Effector memory CD8-positive, alpha-beta T cell (primary cell): ENCODE data around the gene SPECC1L.
A peak's percentile ranks its signal among the peaks of the same experiment; 100 is the strongest.
"Not testable (repeated sequence)": the region's sequence is repeated elsewhere in the genome, so short reads cannot be mapped to it uniquely, and the experiment has no call there.

Experiments
- ATAC-seq: fragments of 150-1000 bp; cut with Tn5 transposase; replicated peaks from 2 replicates; pipeline ENCODE4 v1.10.0; 2021; ENCODE audit warnings: mild to moderate bottlenecking, moderate library complexity
- DNase-seq, 3 experiments: peaks; one replicate each; pipeline ENCODE4 v3.0.0; 2021
- H3K27ac Mint-ChIP-seq, 2 donors: one replicate each; pipeline ENCODE4 v1.8.0; 2022; ENCODE audit warnings: mild to moderate bottlenecking in 2 of 2, mixed read lengths in 2 of 2, moderate library complexity in 2 of 2
- H3K27me3 Mint-ChIP-seq, 2 donors: one replicate each; pipeline ENCODE4 v1.8.0; 2022; ENCODE audit warnings: mixed read lengths in 2 of 2
- H3K36me3 Mint-ChIP-seq: one replicate; pipeline ENCODE4 v1.8.0; 2022; ENCODE audit warnings: mild to moderate bottlenecking, moderate library complexity, mixed read lengths; ENCODE audit not compliant: insufficient read depth
- H3K4me1 Mint-ChIP-seq, 2 donors: one replicate each; pipeline ENCODE4 v1.8.0; 2022; ENCODE audit warnings: low read depth in 2 of 2, mixed read lengths in 2 of 2
- H3K4me3 Mint-ChIP-seq, 2 donors: one replicate each; pipeline ENCODE4 v1.8.0; 2022; ENCODE audit warnings: mild to moderate bottlenecking in 2 of 2, mixed read lengths in 2 of 2, moderate library complexity in 2 of 2
- H3K9me3 Mint-ChIP-seq, 2 donors: one replicate each; pipeline ENCODE4 v1.8.0; 2022; ENCODE audit warnings: mixed read lengths in 2 of 2

Gene SPECC1L

GRCh38 chr22:24238101-24238694 is 32.4 kb upstream of the SPECC1L start:
- not testable (repeated sequence) for H3K27ac Mint-ChIP-seq, H3K27me3 Mint-ChIP-seq, ATAC-seq, H3K9me3 Mint-ChIP-seq, H3K4me3 Mint-ChIP-seq, DNase-seq, H3K36me3 Mint-ChIP-seq
- peaks cover 10 to 13% of the 10 kb centered on the region in 2 donors for H3K4me1 Mint-ChIP-seq

GRCh38 chr22:24240381-24240780 is 30.2 kb upstream of the SPECC1L start:
- peaks cover 18 to 19% of the 10 kb centered on the region in 2 donors for H3K4me1 Mint-ChIP-seq
- no peak for DNase-seq
- no peak overlapping the region for H3K27ac Mint-ChIP-seq
- no peak overlapping the region for H3K4me3 Mint-ChIP-seq
- no peaks in the 10 kb centered on the region for H3K36me3 Mint-ChIP-seq
- H3K27me3 Mint-ChIP-seq: no peaks in the 10 kb centered on the region
- H3K9me3 Mint-ChIP-seq: no peaks in the 10 kb centered on the region
- ATAC-seq: no peak

- not testable (repeated sequence) for DNase-seq, H3K36me3 Mint-ChIP-seq, H3K9me3 Mint-ChIP-seq, H3K4me3 Mint-ChIP-seq, ATAC-seq, H3K27me3 Mint-ChIP-seq
- peak overlapping the region in 1 of 2 donors; percentile 86 for H3K27ac Mint-ChIP-seq
- peaks cover 18 to 19% of the 10 kb centered on the region in 2 donors for H3K4me1 Mint-ChIP-seq
Measured at GRCh38 chr22:24240985-24241692, 29.5 kb upstream of the SPECC1L start.

GRCh38 chr22:24243417-24243816 is 27.2 kb upstream of the SPECC1L start:
- not testable (repeated sequence) for DNase-seq, H3K27me3 Mint-ChIP-seq, ATAC-seq, H3K9me3 Mint-ChIP-seq, H3K36me3 Mint-ChIP-seq
- H3K4me3 Mint-ChIP-seq: peak overlapping the region; percentile 65 to 79
- peaks cover 18 to 19% of the 10 kb centered on the region in 2 donors for H3K4me1 Mint-ChIP-seq
- H3K27ac Mint-ChIP-seq: peak overlapping the region in 1 of 2 donors; percentile 81

- Mint-ChIP-seq H3K4me3 (peak overlapping the region in 1 of 2 donors; percentile 27), H3K4me1 (peaks cover 18 to 19% of the 10 kb centered on the region in 2 donors), H3K27me3 (no peaks in the 10 kb centered on the region), H3K27ac (peak overlapping the region in 1 of 2 donors; percentile 74), H3K9me3 (no peaks in the 10 kb centered on the region), H3K36me3 (no peaks in the 10 kb centered on the region)
- ATAC-seq: no peak
- no peak for DNase-seq
Measured at GRCh38 chr22:24244144-24244787, 26.4 kb upstream of the SPECC1L start.

- ATAC-seq, DNase-seq, H3K9me3 Mint-ChIP-seq, H3K27me3 Mint-ChIP-seq, H3K36me3 Mint-ChIP-seq: not testable (repeated sequence)
- H3K27ac Mint-ChIP-seq: peak within 1 kb of the TSS in 1 of 2 donors; percentile 74
- peaks cover 18 to 19% of the 10 kb centered on the region in 2 donors for H3K4me1 Mint-ChIP-seq
- H3K4me3 Mint-ChIP-seq: peak within 1 kb of the TSS in 1 of 2 donors; percentile 27
Measured at GRCh38 chr22:24245030-24245431, 25.6 kb upstream of the SPECC1L start, which contains the start of gene GGT5. GGT5 (minus strand) TSS chr22:24245082; CDS start chr22:24244725, 357 bp downstream.

GRCh38 chr22:24245584-24246561 is 24.8 kb upstream of the SPECC1L start:
- not testable (repeated sequence) for DNase-seq, H3K36me3 Mint-ChIP-seq, H3K27ac Mint-ChIP-seq, H3K4me3 Mint-ChIP-seq, H3K9me3 Mint-ChIP-seq, ATAC-seq, H3K27me3 Mint-ChIP-seq
- H3K4me1 Mint-ChIP-seq: peaks cover 18 to 19% of the 10 kb centered on the region in 2 donors

- H3K4me3 Mint-ChIP-seq: no peak overlapping the region
- H3K4me1 Mint-ChIP-seq: peaks cover 17 to 18% of the 10 kb centered on the region in 2 donors
- peak overlapping the region in 1 of 2 donors; percentile 8 for H3K27ac Mint-ChIP-seq
- H3K9me3 Mint-ChIP-seq: no peaks in the 10 kb centered on the region
- H3K36me3 Mint-ChIP-seq: no peaks in the 10 kb centered on the region
- DNase-seq (no peak), ATAC-seq (no peak)
- no peaks in the 10 kb centered on the region for H3K27me3 Mint-ChIP-seq
Measured at GRCh38 chr22:24247011-24247507, 23.6 kb upstream of the SPECC1L start.

- peak; percentile 66 for ATAC-seq
- Mint-ChIP-seq H3K9me3 (no peaks in the 10 kb centered on the region), H3K27me3 (no peaks in the 10 kb centered on the region), H3K36me3 (no peaks in the 10 kb centered on the region), H3K27ac (peak overlapping the region in 1 of 2 donors; percentile 8), H3K4me1 (peaks cover 11 to 13% of the 10 kb centered on the region in 2 donors), H3K4me3 (no peak overlapping the region)
- peak; percentile 32 to 37 (median 36) for DNase-seq
Measured at GRCh38 chr22:24247564-24248344, 22.9 kb upstream of the SPECC1L start.

- not testable (repeated sequence) for H3K4me3 Mint-ChIP-seq, H3K27me3 Mint-ChIP-seq, H3K36me3 Mint-ChIP-seq, DNase-seq, H3K4me1 Mint-ChIP-seq, H3K9me3 Mint-ChIP-seq, ATAC-seq, H3K27ac Mint-ChIP-seq
Measured at GRCh38 chr22:24248611-24249010, 22.0 kb upstream of the SPECC1L start.

GRCh38 chr22:24249413-24249812 is 21.2 kb upstream of the SPECC1L start:
- not testable (repeated sequence) for H3K36me3 Mint-ChIP-seq, H3K27ac Mint-ChIP-seq, H3K9me3 Mint-ChIP-seq, H3K4me1 Mint-ChIP-seq, H3K27me3 Mint-ChIP-seq, DNase-seq, ATAC-seq, H3K4me3 Mint-ChIP-seq

GRCh38 chr22:24251286-24251685 is 19.3 kb upstream of the SPECC1L start:
- H3K4me3 Mint-ChIP-seq, ATAC-seq, H3K27me3 Mint-ChIP-seq, H3K4me1 Mint-ChIP-seq, H3K27ac Mint-ChIP-seq, H3K9me3 Mint-ChIP-seq, DNase-seq, H3K36me3 Mint-ChIP-seq: not testable (repeated sequence)
